NCI-H82 treated with DMSO at 0.1 percent for 48 hours (cell line): Measurements from ENCODE around the gene ZDHHC22.
A peak's percentile ranks its signal among the peaks of the same experiment; 100 is the strongest.
"Not testable (repeated sequence)": the region's sequence is repeated elsewhere in the genome, so short reads cannot be mapped to it uniquely, and the experiment has no call there.

Experiments used
- DNase-seq: peaks from one replicate; lab custom pipeline; 2025; ENCODE audit not compliant: unreplicated experiment; lab: John Stamatoyannopoulos, UW

ZDHHC22 gene

GRCh38 chr14:77141214-77142004 is at the start of gene ZDHHC22:
Gene ZDHHC22, minus strand, starts transcription at chr14:77141791. Its CDS starts 2,053 bp downstream, at chr14:77139738.
- DNase-seq = peak; percentile 54

GRCh38 chr14:77190977-77191376 is 49.4 kb upstream of the ZDHHC22 start:
- DNase-seq = no peak

- no peak for DNase-seq
Measured at GRCh38 chr14:77189479-77189878, 47.9 kb upstream of the ZDHHC22 start.

- no peak for DNase-seq
Measured at GRCh38 chr14:77187649-77188012, 46.0 kb upstream of the ZDHHC22 start.

GRCh38 chr14:77186911-77187648 is 45.5 kb upstream of the ZDHHC22 start:
- peak; percentile 25 for DNase-seq

- DNase-seq = no peak
Measured at GRCh38 chr14:77185093-77185465, 43.5 kb upstream of the ZDHHC22 start.

- no peak for DNase-seq
Measured at GRCh38 chr14:77184396-77185092, 43.0 kb upstream of the ZDHHC22 start.

GRCh38 chr14:77183896-77184295 is 42.3 kb upstream of the ZDHHC22 start:
- DNase-seq = no peak

- DNase-seq = peak; percentile 79
Measured at GRCh38 chr14:77181603-77182437, 40.2 kb upstream of the ZDHHC22 start, which contains the start of gene TMEM63C. Gene TMEM63C, plus strand, starts transcription at chr14:77181798. Its CDS starts 37,016 bp downstream, at chr14:77218814.

- DNase-seq = no peak
Measured at GRCh38 chr14:77180726-77181602, 39.4 kb upstream of the ZDHHC22 start.

- no peak for DNase-seq
Measured at GRCh38 chr14:77178656-77179055, 37.1 kb upstream of the ZDHHC22 start.

- DNase-seq = no peak
Measured at GRCh38 chr14:77177702-77178101, 36.1 kb upstream of the ZDHHC22 start.

GRCh38 chr14:77175843-77176242 is 34.3 kb upstream of the ZDHHC22 start:
- no peak for DNase-seq

- DNase-seq = not testable (repeated sequence)
Measured at GRCh38 chr14:77173911-77174617, 32.5 kb upstream of the ZDHHC22 start.

GRCh38 chr14:77172916-77173315 is 31.3 kb upstream of the ZDHHC22 start:
- no peak for DNase-seq

GRCh38 chr14:77170045-77170444 is 28.5 kb upstream of the ZDHHC22 start:
- DNase-seq = no peak

GRCh38 chr14:77161011-77161410 is 19.4 kb upstream of the ZDHHC22 start:
- DNase-seq = no peak

- no peak for DNase-seq
Measured at GRCh38 chr14:77158882-77159255, 17.3 kb upstream of the ZDHHC22 start.

GRCh38 chr14:77158175-77158881 is 16.7 kb upstream of the ZDHHC22 start:
- DNase-seq = no peak
